Activated CD4-positive, alpha-beta T cell treated with anti-CD3 and anti-CD28 coated beads, Interleukin-2, amount 50 U/mL, for 24 hours (primary cell): ENCODE measurements around the gene CFAP91.
"Not testable (repeated sequence)": the region's sequence is repeated elsewhere in the genome, so short reads cannot be mapped to it uniquely, and the experiment has no call there.

Source experiments
- DNase-seq, 2 donors: peaks; one replicate each; pipeline ENCODE4 v3.0.0-alpha.2; 2020; ENCODE audit warnings: low read depth in 1 of 2, low spot score in 1 of 2

The CFAP91 gene

GRCh38 chr3:119676771-119677640 is 25.8 kb upstream of the CFAP91 start, which contains the start of gene COX17:
TSS of gene COX17 (minus strand) at chr3:119677406. CDS start at chr3:119677310, 96 bp downstream.
- DNase-seq = peak; percentile 85 to 94

- no peak for DNase-seq
Measured at GRCh38 chr3:119677641-119677934, 25.2 kb upstream of the CFAP91 start.

- not testable (repeated sequence) for DNase-seq
Measured at GRCh38 chr3:119678209-119678608, 24.6 kb upstream of the CFAP91 start.

- DNase-seq = no peak
Measured at GRCh38 chr3:119679874-119680273, 22.9 kb upstream of the CFAP91 start.

- no peak for DNase-seq
Measured at GRCh38 chr3:119681279-119681678, 21.5 kb upstream of the CFAP91 start.

GRCh38 chr3:119683421-119683820 is 19.4 kb upstream of the CFAP91 start:
- no peak for DNase-seq

- DNase-seq = no peak
Measured at GRCh38 chr3:119690043-119690656, 12.7 kb upstream of the CFAP91 start.

GRCh38 chr3:119695480-119695879 is 7.3 kb upstream of the CFAP91 start:
- DNase-seq = no peak

- no peak for DNase-seq
Measured at GRCh38 chr3:119697394-119697793, 5.4 kb upstream of the CFAP91 start.

- peak in 1 of 2 donors; percentile 49 for DNase-seq
Measured at GRCh38 chr3:119700269-119700919, 2.4 kb upstream of the CFAP91 start.

GRCh38 chr3:119700920-119701734 is 1.7 kb upstream of the CFAP91 start:
- DNase-seq = no peak

- DNase-seq = no peak
Measured at GRCh38 chr3:119703820-119704531, 1.2 kb downstream of the CFAP91 start.

GRCh38 chr3:119715105-119715504 is 12.3 kb downstream of the CFAP91 start:
- DNase-seq = no peak

GRCh38 chr3:119716998-119717397 is 14.2 kb downstream of the CFAP91 start:
- no peak for DNase-seq

GRCh38 chr3:119717520-119717919 is 14.7 kb downstream of the CFAP91 start:
- DNase-seq = no peak

GRCh38 chr3:119723022-119723421 is 20.2 kb downstream of the CFAP91 start:
- DNase-seq = no peak

- DNase-seq = no peak
Measured at GRCh38 chr3:119726909-119727308, 24.1 kb downstream of the CFAP91 start.

- DNase-seq = no peak
Measured at GRCh38 chr3:119729996-119730395, 27.2 kb downstream of the CFAP91 start.

GRCh38 chr3:119731560-119732343 is 28.9 kb downstream of the CFAP91 start:
- DNase-seq = no peak

- no peak for DNase-seq
Measured at GRCh38 chr3:119733812-119734211, 31.0 kb downstream of the CFAP91 start.
